Right hindlimb (tissue), 1 donor: Measurements from ENCODE around the gene CROCC.
"Not testable (repeated sequence)": the region's sequence is repeated elsewhere in the genome, so short reads cannot be mapped to it uniquely, and the experiment has no call there.

Source experiments
- DNase-seq: peaks from one replicate; pipeline ENCODE4 v3.0.0-alpha.2; 2018

CROCC gene

GRCh38 chr1:16896316-16897055 lies 25.2 kb upstream of the CROCC start:
- DNase-seq = not testable (repeated sequence)

- DNase-seq = not testable (repeated sequence)
Measured at GRCh38 chr1:16897653-16898052, 24.1 kb upstream of the CROCC start.

- not testable (repeated sequence) for DNase-seq
Measured at GRCh38 chr1:16898298-16898697, 23.4 kb upstream of the CROCC start.

- not testable (repeated sequence) for DNase-seq
Measured at GRCh38 chr1:16899020-16899419, 22.7 kb upstream of the CROCC start.

GRCh38 chr1:16900751-16901150 lies 21.0 kb upstream of the CROCC start:
- no peak for DNase-seq

GRCh38 chr1:16901371-16901770 lies 20.4 kb upstream of the CROCC start:
- DNase-seq = not testable (repeated sequence)

GRCh38 chr1:16903054-16903453 lies 18.7 kb upstream of the CROCC start:
- no peak for DNase-seq

GRCh38 chr1:16903458-16903796 lies 18.3 kb upstream of the CROCC start:
- no peak for DNase-seq

- DNase-seq = peak; percentile 98
Measured at GRCh38 chr1:16904560-16905109, 17.1 kb upstream of the CROCC start.

- DNase-seq = no peak
Measured at GRCh38 chr1:16905110-16905867, 16.4 kb upstream of the CROCC start.

GRCh38 chr1:16905868-16906702 lies 15.6 kb upstream of the CROCC start:
- DNase-seq = no peak

- DNase-seq = no peak
Measured at GRCh38 chr1:16906873-16907272, 14.9 kb upstream of the CROCC start.

- DNase-seq = no peak
Measured at GRCh38 chr1:16907870-16908758, 13.6 kb upstream of the CROCC start.

- DNase-seq = not testable (repeated sequence)
Measured at GRCh38 chr1:16911851-16912721, 9.6 kb upstream of the CROCC start.

- not testable (repeated sequence) for DNase-seq
Measured at GRCh38 chr1:16912742-16913141, 9.0 kb upstream of the CROCC start.

GRCh38 chr1:16913181-16913832 lies 8.4 kb upstream of the CROCC start:
- no peak for DNase-seq

- DNase-seq = peak; percentile 97
Measured at GRCh38 chr1:16913833-16914662, 7.7 kb upstream of the CROCC start.

- DNase-seq = not testable (repeated sequence)
Measured at GRCh38 chr1:16914928-16915626, 6.7 kb upstream of the CROCC start.

- no peak for DNase-seq
Measured at GRCh38 chr1:16915627-16915973, 6.1 kb upstream of the CROCC start.
